Endothelial cell of umbilical vein (primary cell): ENCODE measurements around the gene NEO1.

ENCODE experiments used
- CTCF ChIP-seq, 2 donors: IDR thresholded peaks; 1 replicate in 1 of 2; 2 replicates in 1 of 2; pipeline ENCODE4 v1.5.1; 2011; ENCODE audit warnings: low read length in 2 of 2, mild to moderate bottlenecking in 2 of 2, moderate library complexity in 2 of 2, control low read depth in 1 of 2, inconsistent platforms in 1 of 2, low read depth in 1 of 2; ENCODE audit not compliant: insufficient read depth in 1 of 2; ENCODE audit errors: extremely low read depth in 1 of 2
- MAX ChIP-seq: IDR thresholded peaks from 2 replicates; pipeline ENCODE4 v1.6.1; 2011; ENCODE audit not compliant: insufficient read depth, insufficient read length
- MYC ChIP-seq: IDR thresholded peaks from one replicate; pipeline ENCODE4 v1.6.1; 2011; ENCODE audit warnings: mild to moderate bottlenecking, low read depth, low read length
- POLR2AphosphoS5 ChIP-seq: IDR thresholded peaks from 2 replicates; pipeline ENCODE4 v1.6.1; 2012; ENCODE audit warnings: low read depth, mild to moderate bottlenecking, control low read depth, low read length, moderate library complexity; ENCODE audit not compliant: insufficient read depth

GRCh38 chr15:73354241-73354640, 302.0 kb downstream of the NEO1 start:
- TF ChIP-seq CTCF (IDR thresholded peaks at IDR 0.05; ENCODE audit: extremely low read depth in 1 of 2, insufficient read depth in 1 of 2, low read depth in 1 of 2, low read length in 2 of 2) = no peak
- TF ChIP-seq MAX = no peak
- TF ChIP-seq POLR2AphosphoS5 = no peak
- TF ChIP-seq MYC = no peak
